AG04450 (cell line): Measurements from ENCODE around the gene EDIL3. TPM values are rescaled to one million over a fixed set of nuclear protein-coding genes. Genes with fewer than 3 reads are reported as not detected.

Source experiments
- CTCF ChIA-PET: fragments of 300-600, 350-600 bp; formaldehyde crosslinking; extraction: SDS; loops from one replicate; lab custom pipeline; 2022; ENCODE audit warnings: antibody characterized with exemption, inconsistent platforms; lab: Charles Lee
- POLR2A ChIA-PET: fragments of 350-600 bp; formaldehyde crosslinking; extraction: SDS; loops from one replicate; lab custom pipeline; 2021; ENCODE audit warnings: antibody characterized with exemption, inconsistent platforms; lab: Yijun Ruan, JAX
- DNase-seq: peaks from one replicate; pipeline ENCODE4 v3.0.0-alpha.2; 2011; ENCODE audit warnings: low read depth, low spot score
- H3K27ac ChIP-seq: one replicate; pipeline ENCODE4 v1.5.1; 2012; ENCODE audit warnings: low read depth, low read length, control low read depth
- H3K27me3 ChIP-seq: one replicate; pipeline ENCODE4 v1.6.0; 2012; ENCODE audit warnings: low read length; ENCODE audit not compliant: control insufficient read depth, insufficient read depth
- H3K4me3 ChIP-seq: 2 replicates; pipeline ENCODE4 v1.5.1; 2011; ENCODE audit warnings: mild to moderate bottlenecking, low read depth, low read length, control low read depth
- H3K9me3 ChIP-seq: 2 replicates; pipeline ENCODE4 v1.5.1; 2012; ENCODE audit warnings: low read length; ENCODE audit not compliant: control insufficient read depth, insufficient read depth
- CTCF ChIP-seq: IDR thresholded peaks from 2 replicates; pipeline ENCODE4 v1.5.1; 2011; ENCODE audit warnings: low read depth, low read length, control low read depth, inconsistent platforms
- polyA plus RNA-seq: library from polyadenylated mRNA; depleted of rRNA; stranded (reverse); fragments of >200 nt; gene quantifications from 2 replicates; pipeline ENCODE4 v1.2.3, GENCODE V29; 2011

The EDIL3 gene
- polyA plus RNA-seq, 1 experiment = 61.9 TPM

- H3K27ac ChIP-seq = no peak overlapping the region
- H3K9me3 ChIP-seq = peaks cover 3% of the 10 kb centered on the region; the same call in 1 of the 2 replicates
- no peak for TF ChIP-seq CTCF
- POLR2A ChIA-PET = no interaction called here
- CTCF ChIA-PET = no interaction called here
- H3K27me3 ChIP-seq = no peaks in the 10 kb centered on the region
- DNase-seq = no peak
- H3K4me3 ChIP-seq = no peak overlapping the region
Observed at GRCh38 chr5:84292788-84293653, 91.7 kb downstream of the EDIL3 start.

- CTCF ChIA-PET = interaction anchor here (0.6 kb wide), 1 partner anchor 12 kb away, joined by 3 read pairs; no protein-coding TSS in a partner anchor
- TF ChIP-seq CTCF = no peak
- no peaks in the 10 kb centered on the region for H3K9me3 ChIP-seq
- no peak overlapping the region for H3K27ac ChIP-seq
- POLR2A ChIA-PET = no interaction called here
- H3K27me3 ChIP-seq = no peaks in the 10 kb centered on the region
- H3K4me3 ChIP-seq = no peak overlapping the region
- no peak for DNase-seq
Observed at GRCh38 chr5:84292000-84292642, 92.6 kb downstream of the EDIL3 start.

GRCh38 chr5:84290673-84291072 lies 94.0 kb downstream of the EDIL3 start:
- TF ChIP-seq CTCF = no peak
- ChIA-PET POLR2A (no interaction called here), CTCF (no interaction called here)
- no peaks in the 10 kb centered on the region for H3K9me3 ChIP-seq
- no peak overlapping the region for H3K4me3 ChIP-seq
- H3K27me3 ChIP-seq = no peaks in the 10 kb centered on the region
- DNase-seq = no peak
- H3K27ac ChIP-seq = no peak overlapping the region

GRCh38 chr5:84290161-84290560 lies 94.5 kb downstream of the EDIL3 start:
- no peak for TF ChIP-seq CTCF
- no peak for DNase-seq
- ChIA-PET CTCF (no interaction called here), POLR2A (no interaction called here)
- Histone ChIP-seq H3K4me3 (no peak overlapping the region), H3K9me3 (no peaks in the 10 kb centered on the region), H3K27ac (no peak overlapping the region), H3K27me3 (no peaks in the 10 kb centered on the region)

- POLR2A ChIA-PET = no interaction called here
- TF ChIP-seq CTCF = no peak
- peak; percentile 44 for DNase-seq
- CTCF ChIA-PET = no interaction called here
- Histone ChIP-seq H3K9me3 (no peaks in the 10 kb centered on the region), H3K27ac (no peak overlapping the region), H3K4me3 (no peak overlapping the region), H3K27me3 (no peaks in the 10 kb centered on the region)
Observed at GRCh38 chr5:84287951-84288350, 96.7 kb downstream of the EDIL3 start.
